ENCODE data around the gene DDX46. TPM values are rescaled to one million over a fixed set of nuclear protein-coding genes. Genes with fewer than 3 reads are reported as not detected.

The DDX46 gene
- total and polyA plus RNA-seq, 2 of the 8 experiments (the other 6 are each of a cell fraction or from before 2014, with no cell fraction given), result 22.6 to 110 TPM

DNA sequence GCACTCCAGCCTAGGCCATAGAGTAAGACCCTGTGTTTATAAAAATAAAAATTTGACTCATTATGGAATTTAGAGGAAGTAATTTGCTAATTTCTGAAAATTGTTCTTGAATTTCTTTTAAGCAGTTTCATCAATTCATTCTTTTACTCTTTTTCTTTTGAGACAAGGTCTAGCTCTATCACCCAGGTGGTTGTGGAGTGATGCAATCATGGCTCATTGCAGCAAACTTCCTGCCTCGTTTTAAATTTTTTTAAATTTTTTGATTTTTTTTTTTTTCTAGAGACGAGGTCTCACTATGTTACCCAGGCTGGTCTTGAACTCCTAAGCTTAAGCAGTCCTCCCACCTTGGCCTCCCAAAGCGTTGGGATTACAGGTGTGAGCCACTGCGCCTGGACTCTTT is 23.3 kb upstream of the DDX46 start (continued):
- TF ChIP-seq, protein P1, sequence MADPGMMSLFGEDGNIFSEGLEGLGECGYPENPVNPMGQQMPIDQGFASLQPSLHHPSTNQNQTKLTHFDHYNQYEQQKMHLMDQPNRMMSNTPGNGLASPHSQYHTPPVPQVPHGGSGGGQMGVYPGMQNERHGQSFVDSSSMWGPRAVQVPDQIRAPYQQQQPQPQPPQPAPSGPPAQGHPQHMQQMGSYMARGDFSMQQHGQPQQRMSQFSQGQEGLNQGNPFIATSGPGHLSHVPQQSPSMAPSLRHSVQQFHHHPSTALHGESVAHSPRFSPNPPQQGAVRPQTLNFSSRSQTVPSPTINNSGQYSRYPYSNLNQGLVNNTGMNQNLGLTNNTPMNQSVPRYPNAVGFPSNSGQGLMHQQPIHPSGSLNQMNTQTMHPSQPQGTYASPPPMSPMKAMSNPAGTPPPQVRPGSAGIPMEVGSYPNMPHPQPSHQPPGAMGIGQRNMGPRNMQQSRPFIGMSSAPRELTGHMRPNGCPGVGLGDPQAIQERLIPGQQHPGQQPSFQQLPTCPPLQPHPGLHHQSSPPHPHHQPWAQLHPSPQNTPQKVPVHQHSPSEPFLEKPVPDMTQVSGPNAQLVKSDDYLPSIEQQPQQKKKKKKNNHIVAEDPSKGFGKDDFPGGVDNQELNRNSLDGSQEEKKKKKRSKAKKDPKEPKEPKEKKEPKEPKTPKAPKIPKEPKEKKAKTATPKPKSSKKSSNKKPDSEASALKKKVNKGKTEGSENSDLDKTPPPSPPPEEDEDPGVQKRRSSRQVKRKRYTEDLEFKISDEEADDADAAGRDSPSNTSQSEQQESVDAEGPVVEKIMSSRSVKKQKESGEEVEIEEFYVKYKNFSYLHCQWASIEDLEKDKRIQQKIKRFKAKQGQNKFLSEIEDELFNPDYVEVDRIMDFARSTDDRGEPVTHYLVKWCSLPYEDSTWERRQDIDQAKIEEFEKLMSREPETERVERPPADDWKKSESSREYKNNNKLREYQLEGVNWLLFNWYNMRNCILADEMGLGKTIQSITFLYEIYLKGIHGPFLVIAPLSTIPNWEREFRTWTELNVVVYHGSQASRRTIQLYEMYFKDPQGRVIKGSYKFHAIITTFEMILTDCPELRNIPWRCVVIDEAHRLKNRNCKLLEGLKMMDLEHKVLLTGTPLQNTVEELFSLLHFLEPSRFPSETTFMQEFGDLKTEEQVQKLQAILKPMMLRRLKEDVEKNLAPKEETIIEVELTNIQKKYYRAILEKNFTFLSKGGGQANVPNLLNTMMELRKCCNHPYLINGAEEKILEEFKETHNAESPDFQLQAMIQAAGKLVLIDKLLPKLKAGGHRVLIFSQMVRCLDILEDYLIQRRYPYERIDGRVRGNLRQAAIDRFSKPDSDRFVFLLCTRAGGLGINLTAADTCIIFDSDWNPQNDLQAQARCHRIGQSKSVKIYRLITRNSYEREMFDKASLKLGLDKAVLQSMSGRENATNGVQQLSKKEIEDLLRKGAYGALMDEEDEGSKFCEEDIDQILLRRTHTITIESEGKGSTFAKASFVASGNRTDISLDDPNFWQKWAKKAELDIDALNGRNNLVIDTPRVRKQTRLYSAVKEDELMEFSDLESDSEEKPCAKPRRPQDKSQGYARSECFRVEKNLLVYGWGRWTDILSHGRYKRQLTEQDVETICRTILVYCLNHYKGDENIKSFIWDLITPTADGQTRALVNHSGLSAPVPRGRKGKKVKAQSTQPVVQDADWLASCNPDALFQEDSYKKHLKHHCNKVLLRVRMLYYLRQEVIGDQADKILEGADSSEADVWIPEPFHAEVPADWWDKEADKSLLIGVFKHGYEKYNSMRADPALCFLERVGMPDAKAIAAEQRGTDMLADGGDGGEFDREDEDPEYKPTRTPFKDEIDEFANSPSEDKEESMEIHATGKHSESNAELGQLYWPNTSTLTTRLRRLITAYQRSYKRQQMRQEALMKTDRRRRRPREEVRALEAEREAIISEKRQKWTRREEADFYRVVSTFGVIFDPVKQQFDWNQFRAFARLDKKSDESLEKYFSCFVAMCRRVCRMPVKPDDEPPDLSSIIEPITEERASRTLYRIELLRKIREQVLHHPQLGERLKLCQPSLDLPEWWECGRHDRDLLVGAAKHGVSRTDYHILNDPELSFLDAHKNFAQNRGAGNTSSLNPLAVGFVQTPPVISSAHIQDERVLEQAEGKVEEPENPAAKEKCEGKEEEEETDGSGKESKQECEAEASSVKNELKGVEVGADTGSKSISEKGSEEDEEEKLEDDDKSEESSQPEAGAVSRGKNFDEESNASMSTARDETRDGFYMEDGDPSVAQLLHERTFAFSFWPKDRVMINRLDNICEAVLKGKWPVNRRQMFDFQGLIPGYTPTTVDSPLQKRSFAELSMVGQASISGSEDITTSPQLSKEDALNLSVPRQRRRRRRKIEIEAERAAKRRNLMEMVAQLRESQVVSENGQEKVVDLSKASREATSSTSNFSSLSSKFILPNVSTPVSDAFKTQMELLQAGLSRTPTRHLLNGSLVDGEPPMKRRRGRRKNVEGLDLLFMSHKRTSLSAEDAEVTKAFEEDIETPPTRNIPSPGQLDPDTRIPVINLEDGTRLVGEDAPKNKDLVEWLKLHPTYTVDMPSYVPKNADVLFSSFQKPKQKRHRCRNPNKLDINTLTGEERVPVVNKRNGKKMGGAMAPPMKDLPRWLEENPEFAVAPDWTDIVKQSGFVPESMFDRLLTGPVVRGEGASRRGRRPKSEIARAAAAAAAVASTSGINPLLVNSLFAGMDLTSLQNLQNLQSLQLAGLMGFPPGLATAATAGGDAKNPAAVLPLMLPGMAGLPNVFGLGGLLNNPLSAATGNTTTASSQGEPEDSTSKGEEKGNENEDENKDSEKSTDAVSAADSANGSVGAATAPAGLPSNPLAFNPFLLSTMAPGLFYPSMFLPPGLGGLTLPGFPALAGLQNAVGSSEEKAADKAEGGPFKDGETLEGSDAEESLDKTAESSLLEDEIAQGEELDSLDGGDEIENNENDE (IDR thresholded peaks at IDR 0.05; ENCODE audit: insufficient replicate concordance, low read length), result no peak
- TF ChIP-seq, protein P2, sequence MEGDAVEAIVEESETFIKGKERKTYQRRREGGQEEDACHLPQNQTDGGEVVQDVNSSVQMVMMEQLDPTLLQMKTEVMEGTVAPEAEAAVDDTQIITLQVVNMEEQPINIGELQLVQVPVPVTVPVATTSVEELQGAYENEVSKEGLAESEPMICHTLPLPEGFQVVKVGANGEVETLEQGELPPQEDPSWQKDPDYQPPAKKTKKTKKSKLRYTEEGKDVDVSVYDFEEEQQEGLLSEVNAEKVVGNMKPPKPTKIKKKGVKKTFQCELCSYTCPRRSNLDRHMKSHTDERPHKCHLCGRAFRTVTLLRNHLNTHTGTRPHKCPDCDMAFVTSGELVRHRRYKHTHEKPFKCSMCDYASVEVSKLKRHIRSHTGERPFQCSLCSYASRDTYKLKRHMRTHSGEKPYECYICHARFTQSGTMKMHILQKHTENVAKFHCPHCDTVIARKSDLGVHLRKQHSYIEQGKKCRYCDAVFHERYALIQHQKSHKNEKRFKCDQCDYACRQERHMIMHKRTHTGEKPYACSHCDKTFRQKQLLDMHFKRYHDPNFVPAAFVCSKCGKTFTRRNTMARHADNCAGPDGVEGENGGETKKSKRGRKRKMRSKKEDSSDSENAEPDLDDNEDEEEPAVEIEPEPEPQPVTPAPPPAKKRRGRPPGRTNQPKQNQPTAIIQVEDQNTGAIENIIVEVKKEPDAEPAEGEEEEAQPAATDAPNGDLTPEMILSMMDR (IDR thresholded peaks at IDR 0.05; ENCODE audit: control extremely low read depth in 1 of 3, insufficient read depth in 1 of 3, low read depth in 1 of 3, low read length in 3 of 3), result no peak
- TF ChIP-seq POLR2A (IDR thresholded peaks at IDR 0.05; ENCODE audit: control extremely low read depth in 1 of 2, low read depth in 2 of 2, low read length in 2 of 2), result no peak
- TF ChIP-seq SP4 (IDR thresholded peaks at IDR 0.05; ENCODE audit: low read length), result no peak
- TF ChIP-seq GABPA (IDR thresholded peaks at IDR 0.05; ENCODE audit: borderline replicate concordance, insufficient read depth, low read length), result no peak
- no peak for TF ChIP-seq PHF8 (conservative IDR thresholded peaks at IDR 0.05; ENCODE audit: low read depth, low read length)
- no peak for TF ChIP-seq RBBP5 (IDR thresholded peaks at IDR 0.05; ENCODE audit: borderline replicate concordance, low read depth, low read length)
- no peak for TF ChIP-seq KDM5A (IDR thresholded peaks at IDR 0.05; ENCODE audit: low read length)
